GM23338 (cell line): ENCODE measurements around the gene PLEKHD1.

ENCODE experiments used
- CREB1 ChIP-seq: fragments of 250-450 bp; sonication (Bioruptor Pico); IDR thresholded peaks from 2 replicates; pipeline ENCODE4 v1.5.0; 2020; ENCODE audit warnings: low read depth, mild to moderate bottlenecking, moderate library complexity
- ETS1 ChIP-seq: IDR thresholded peaks from 2 replicates; pipeline ENCODE4 v1.6.1; 2016; ENCODE audit warnings: antibody characterized with exemption
- EZH2 ChIP-seq: fragments of 200-600 bp; sonication (generic); IDR thresholded peaks from one replicate; pipeline ENCODE4 v1.8.0; 2017; ENCODE audit warnings: antibody characterized with exemption, mild to moderate bottlenecking, low read depth; ENCODE audit not compliant: unreplicated experiment
- EZH2phosphoT487 ChIP-seq: fragments of 200-600 bp; sonication (generic); IDR thresholded peaks from one replicate; pipeline ENCODE4 v1.8.1; 2018; ENCODE audit warnings: antibody characterized with exemption; ENCODE audit not compliant: unreplicated experiment
- JUNB ChIP-seq: IDR thresholded peaks from one replicate; pipeline ENCODE4 v1.6.1; 2016; ENCODE audit warnings: antibody characterized with exemption; ENCODE audit not compliant: unreplicated experiment
- POLR2AphosphoS5 ChIP-seq: IDR thresholded peaks from 2 replicates; pipeline ENCODE4 v1.6.1; 2016; ENCODE audit warnings: antibody characterized with exemption, low read depth
- REST ChIP-seq: IDR thresholded peaks from one replicate; pipeline ENCODE4 v1.6.1; 2018; ENCODE audit warnings: antibody characterized with exemption; ENCODE audit not compliant: unreplicated experiment
- ZNF114 ChIP-seq: fragments of 250-450 bp; sonication (Bioruptor Pico); IDR thresholded peaks from 2 replicates; pipeline ENCODE4 v1.5.0; 2020; ENCODE audit warnings: mild to moderate bottlenecking, moderate library complexity
- TF ChIP-seq, protein P1 (sequence below), 2 experiments: fragments of 200-600 bp in 1 of 2; sonication (generic) in 1 of 2; conservative IDR thresholded peaks; 2 replicates each; pipeline versions ENCODE4 v1.5.1 to v1.6.1; 2016 to 2017; ENCODE audit warnings: antibody characterized with exemption in 2 of 2, low read depth in 2 of 2, mild to moderate bottlenecking in 2 of 2, moderate library complexity in 1 of 2

DNA sequence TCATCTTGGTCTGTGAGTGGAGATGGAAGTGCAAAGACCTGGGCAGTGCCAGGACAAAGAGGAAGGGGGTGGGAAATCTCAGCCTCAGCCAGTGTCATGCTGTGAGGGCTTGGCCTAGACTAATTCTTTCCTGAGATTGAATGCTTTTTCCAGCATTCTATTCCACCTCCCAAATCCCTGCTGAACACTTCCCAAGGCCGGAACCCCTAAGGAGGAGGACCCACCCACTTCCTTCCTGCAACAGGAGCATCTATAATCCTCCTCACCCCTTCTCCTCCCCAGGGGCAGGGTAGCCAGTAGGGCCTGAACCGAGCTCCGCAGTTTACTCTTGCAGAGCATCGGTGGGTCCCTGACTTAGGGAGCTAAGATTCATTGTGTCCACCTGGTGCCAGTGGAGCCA, 3.2 kb downstream of the PLEKHD1 start:
- TF ChIP-seq, protein P1, sequence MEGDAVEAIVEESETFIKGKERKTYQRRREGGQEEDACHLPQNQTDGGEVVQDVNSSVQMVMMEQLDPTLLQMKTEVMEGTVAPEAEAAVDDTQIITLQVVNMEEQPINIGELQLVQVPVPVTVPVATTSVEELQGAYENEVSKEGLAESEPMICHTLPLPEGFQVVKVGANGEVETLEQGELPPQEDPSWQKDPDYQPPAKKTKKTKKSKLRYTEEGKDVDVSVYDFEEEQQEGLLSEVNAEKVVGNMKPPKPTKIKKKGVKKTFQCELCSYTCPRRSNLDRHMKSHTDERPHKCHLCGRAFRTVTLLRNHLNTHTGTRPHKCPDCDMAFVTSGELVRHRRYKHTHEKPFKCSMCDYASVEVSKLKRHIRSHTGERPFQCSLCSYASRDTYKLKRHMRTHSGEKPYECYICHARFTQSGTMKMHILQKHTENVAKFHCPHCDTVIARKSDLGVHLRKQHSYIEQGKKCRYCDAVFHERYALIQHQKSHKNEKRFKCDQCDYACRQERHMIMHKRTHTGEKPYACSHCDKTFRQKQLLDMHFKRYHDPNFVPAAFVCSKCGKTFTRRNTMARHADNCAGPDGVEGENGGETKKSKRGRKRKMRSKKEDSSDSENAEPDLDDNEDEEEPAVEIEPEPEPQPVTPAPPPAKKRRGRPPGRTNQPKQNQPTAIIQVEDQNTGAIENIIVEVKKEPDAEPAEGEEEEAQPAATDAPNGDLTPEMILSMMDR (conservative IDR thresholded peaks at IDR 0.05; ENCODE audit: low read depth in 2 of 2) = no peak
- TF ChIP-seq REST (no peak), EZH2 (no peak), ETS1 (no peak), CREB1 (CRISPR knock-in tag) (no peak), JUNB (no peak), EZH2phosphoT487 (no peak), POLR2AphosphoS5 (no peak), ZNF114 (no peak)
